GM21786 (cell line): ENCODE data around the gene HNF4A.
"Not testable (repeated sequence)": the region's sequence is repeated elsewhere in the genome, so short reads cannot be mapped to it uniquely, and the experiment has no call there.

Experiments
- ATAC-seq: cut with Tn5 transposase; IDR thresholded peaks from one replicate; pipeline ENCODE4 v1.9.1; 2021; ENCODE audit not compliant: unreplicated experiment

HNF4A gene

DNA sequence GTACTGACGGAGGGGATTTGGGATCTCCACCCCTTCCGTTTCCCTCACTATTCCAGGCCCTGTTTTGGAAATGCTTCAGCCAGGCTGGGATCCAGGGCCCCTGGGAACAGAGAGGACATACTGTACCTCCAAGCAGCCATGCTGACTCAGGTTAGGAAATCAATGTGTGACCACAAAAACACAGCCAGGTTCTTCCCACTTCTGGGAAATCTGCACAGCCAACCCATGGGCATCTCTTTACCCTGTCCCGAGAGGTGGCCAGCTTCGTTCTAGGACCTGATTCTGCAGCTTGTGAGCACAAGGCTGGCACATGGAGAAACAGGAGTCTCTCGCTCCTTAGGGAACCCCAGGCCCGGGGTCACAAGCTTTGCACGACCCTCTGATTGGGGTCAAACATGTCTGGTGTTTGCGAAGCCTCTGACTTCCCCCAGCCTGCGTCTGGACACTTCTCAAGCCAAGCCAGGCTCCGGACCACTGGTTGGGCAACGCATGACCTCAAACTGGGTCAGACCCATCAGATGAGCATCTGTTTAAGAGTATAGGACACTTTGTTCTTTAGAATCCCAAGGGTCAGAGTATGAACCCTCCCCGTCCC, 111.9 kb downstream of the HNF4A start:
- no peak for ATAC-seq

- no peak for ATAC-seq
Observed at GRCh38 chr20:44468044-44468782, 112.7 kb downstream of the HNF4A start.

- ATAC-seq: no peak
Observed at GRCh38 chr20:44470327-44470726, 114.8 kb downstream of the HNF4A start.

- ATAC-seq: no peak
Observed at GRCh38 chr20:44471481-44471882, 116.0 kb downstream of the HNF4A start.

- ATAC-seq: not testable (repeated sequence)
Observed at GRCh38 chr20:44472283-44472682, 116.8 kb downstream of the HNF4A start.

DNA sequence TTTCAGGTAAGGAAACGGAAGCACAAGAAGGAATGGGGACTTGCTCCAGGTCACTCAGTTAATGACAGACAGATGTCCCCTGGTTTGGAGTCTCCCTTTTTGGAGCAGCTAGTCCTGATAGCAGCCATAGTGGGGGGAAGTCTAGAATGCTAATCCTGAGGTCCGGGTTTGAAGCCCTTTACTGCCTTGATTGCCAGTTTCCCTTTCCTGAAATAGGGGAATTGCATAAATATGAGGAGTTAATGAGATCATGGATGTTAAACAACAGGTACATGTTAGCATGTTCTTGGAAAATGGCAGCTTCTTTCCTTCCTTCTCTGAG, 119.8 kb downstream of the HNF4A start:
- ATAC-seq: no peak

DNA sequence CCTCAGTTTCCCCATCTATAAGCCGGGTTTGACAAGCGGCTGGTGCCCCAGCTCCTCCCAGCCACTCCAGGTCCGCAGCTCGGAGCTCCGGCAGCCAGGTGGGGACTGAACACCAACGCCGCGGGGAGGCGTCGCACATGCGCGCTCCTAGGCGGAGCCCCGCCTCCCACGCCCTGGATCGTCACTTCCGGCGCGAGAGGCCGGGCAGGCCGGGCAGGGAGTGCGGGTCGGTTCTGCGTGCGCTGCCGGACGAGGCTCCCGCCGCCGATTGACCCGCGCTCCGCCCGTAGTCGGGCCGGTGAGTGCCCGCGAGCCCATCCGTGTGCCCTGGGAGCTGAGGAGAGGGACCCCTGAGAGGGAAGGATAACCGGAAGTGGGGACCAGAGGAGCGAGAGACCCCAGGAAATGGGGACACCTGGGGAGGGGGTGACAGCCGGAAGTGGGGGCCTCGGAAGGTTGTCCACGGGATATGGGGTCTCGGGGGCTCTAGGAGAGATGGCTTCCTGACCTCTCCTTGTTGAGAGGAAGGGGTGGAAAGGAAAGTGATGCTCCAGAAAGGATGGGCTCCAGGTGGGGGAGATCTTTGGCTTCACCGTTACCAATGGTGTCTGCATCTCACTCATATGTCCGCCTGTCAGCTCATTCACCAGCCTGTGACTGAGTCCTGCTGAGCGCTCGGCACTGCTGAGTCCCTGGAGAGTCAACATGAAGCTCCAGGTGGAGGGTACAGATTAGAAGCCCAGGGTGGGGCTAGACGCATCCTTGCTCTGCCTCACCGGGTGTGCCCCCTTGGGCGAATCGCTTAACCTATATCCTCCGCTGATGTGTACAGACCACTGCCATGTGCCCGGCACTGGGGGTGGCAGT, 120.4 kb downstream of the HNF4A start, which contains the start of gene TTPAL:
Gene TTPAL, plus strand, starts transcription at position 181 of the 867 bp plus-strand sequence. CDS start 4,126 bp downstream, outside the sequence.
- ATAC-seq: peak; percentile 89

DNA sequence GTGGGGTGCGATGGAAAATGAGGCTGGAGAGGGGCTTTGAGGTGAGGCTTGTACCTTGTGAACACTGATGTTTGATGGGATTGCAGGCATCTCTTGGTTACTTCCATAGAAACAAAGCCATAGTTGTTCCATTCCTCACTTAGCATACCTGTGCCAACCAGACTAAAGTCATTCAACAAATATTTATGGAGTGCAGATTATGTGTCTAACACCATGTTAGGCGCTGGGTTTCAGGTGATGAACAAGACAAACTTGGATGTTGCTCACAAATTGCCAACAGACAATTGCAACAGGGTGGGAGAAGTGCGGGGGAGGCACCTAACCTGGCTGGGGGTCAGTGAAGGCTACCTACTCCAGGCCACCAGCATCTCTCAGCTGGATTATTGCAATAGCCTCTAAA, 121.7 kb downstream of the HNF4A start:
- no peak for ATAC-seq

DNA sequence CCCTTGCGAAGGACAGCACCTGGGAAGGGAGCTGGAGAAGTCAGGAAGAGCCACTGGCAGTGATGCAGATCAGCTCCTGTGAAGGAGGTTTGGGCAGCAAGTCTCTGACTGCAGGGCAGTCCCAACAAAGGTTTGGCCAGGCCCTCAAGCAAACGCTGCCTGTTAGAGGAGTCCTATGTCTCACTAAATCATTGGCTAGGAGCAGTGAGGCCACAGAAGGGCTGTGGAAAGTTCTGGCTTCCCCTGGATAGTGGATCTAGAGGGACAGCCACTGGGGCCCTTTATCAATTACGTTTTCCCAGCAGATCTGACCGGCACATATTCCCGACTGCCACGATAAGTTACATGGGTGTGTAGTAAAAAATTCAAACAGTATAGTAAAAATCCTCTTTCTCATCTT, 122.7 kb downstream of the HNF4A start:
- no peak for ATAC-seq

DNA sequence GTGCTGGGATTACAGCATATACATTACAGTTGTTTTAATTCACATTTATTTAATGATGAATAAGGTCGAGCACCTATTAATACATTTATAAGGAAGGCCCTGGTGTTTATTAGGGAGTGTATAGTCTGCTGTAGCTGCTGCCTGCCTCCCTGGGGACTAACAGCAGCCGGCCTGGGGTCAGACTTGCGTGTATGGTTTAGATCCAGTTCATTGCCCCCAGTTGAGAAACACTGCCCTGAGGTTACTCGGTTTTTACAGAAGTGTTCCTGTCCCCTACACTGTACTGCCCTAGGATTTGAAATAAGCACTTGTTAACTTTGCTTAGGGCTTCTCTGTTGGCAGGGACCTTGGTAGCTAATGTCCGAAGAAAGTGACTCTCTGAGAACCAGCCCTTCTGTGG, 124.1 kb downstream of the HNF4A start:
- ATAC-seq: no peak

- ATAC-seq: no peak
Observed at GRCh38 chr20:44480097-44480496, 124.6 kb downstream of the HNF4A start.

DNA sequence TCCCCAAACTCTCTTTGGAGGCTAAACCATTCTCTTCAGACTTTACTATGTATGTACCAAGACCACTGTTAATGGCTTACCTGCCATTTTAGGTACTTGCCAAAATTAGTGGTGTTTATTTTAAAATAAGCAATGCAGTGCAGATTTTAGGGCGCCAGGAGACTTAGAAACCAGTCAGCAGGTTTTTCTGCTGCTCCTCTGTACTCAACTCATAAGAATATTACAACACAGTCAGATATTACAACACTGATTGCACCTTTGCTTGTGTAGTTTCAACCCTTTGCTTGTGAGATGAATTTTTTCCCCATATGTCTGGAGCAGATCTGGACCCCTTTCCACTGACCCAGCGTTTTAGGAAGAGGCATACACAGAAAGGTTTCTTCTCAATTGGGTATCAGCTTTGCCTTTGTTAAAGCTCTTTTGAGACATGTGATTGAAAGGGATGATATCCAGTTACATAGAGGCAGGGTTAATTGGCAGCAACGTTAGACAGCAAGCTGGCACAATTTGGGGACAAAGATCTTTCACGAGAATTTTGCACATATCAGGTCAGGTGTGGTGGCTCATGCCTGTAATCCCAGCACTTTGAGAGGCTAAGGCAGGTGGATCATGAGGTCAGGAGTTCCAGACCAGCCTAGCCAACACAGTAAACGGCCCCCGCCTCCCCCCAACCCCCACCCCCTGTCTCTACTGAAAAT, 126.4 kb downstream of the HNF4A start:
- no peak for ATAC-seq

GRCh38 chr20:44483112-44483511, 127.6 kb downstream of the HNF4A start:
- ATAC-seq: no peak
